ENCODE results near the gene RNF25. TPM values are rescaled to one million over a fixed set of nuclear protein-coding genes. Genes with fewer than 3 reads are reported as not detected.

Gene RNF25
- total RNA-seq, 1 experiment from 2014 or later = 42.4 TPM

GRCh38 chr2:218717262-218717661, 45.5 kb upstream of the RNF25 start:
- H3K36me3 ChIP-seq (ENCODE audit: low read depth, low read length) = peaks cover 8% of the 10 kb centered on the region; the same call in 1 of the 2 replicates
- H3K4me3 ChIP-seq (ENCODE audit: low read length) = peak overlapping the region; percentile 37; the same call in 1 of the 2 replicates
- CTCF ChIA-PET = interaction anchor here (0.5 to 1.1 kb wide), 2 partner anchors 10 to 58 kb away, joined by 3 to 4 read pairs; partner anchors contain the start of genes BCS1L and ZNF142

GRCh38 chr2:218716070-218716469, 44.3 kb upstream of the RNF25 start:
- H3K9ac ChIP-seq (ENCODE audit: low read length) = peak overlapping the region; percentile 49; the same call in 1 of the 2 replicates
- H4K20me1 ChIP-seq (ENCODE audit: low read length) = peaks cover 5% of the 10 kb centered on the region; the same call in 1 of the 2 replicates
- peak overlapping the region; percentile 68 for H3K4me2 ChIP-seq (ENCODE audit: low read length)
- H3K9me3 ChIP-seq (ENCODE audit: low read length) = no peaks in the 10 kb centered on the region
- ChIA-PET CTCF (no interaction called here), POLR2A (ENCODE audit: unreplicated experiment) (no interaction called here)
- no peak overlapping the region for H2AFZ ChIP-seq (ENCODE audit: low read length)
- H3K36me3 ChIP-seq (ENCODE audit: low read depth, low read length) = peaks cover 8% of the 10 kb centered on the region; the same call in 1 of the 2 replicates
- H3K27me3 ChIP-seq (ENCODE audit: low read length) = no peaks in the 10 kb centered on the region
- BruUV-seq (replicated peaks) = no TSS peak
- no peak overlapping the region for H3K4me3 ChIP-seq (ENCODE audit: low read length)
- peak; percentile 70 for DNase-seq
- no peaks in the 10 kb centered on the region for H3F3A ChIP-seq (ENCODE audit: low read length, unreplicated experiment)
- H3K79me2 ChIP-seq (ENCODE audit: low read length) = peaks cover 86% of the 10 kb centered on the region
- no peak for ATAC-seq
- peaks cover 43% of the 10 kb centered on the region for H3K4me1 ChIP-seq (ENCODE audit: insufficient read depth, low read length)
- intact Hi-C loops (cut with micrococcal nuclease) = no loop called here
- H3K27ac ChIP-seq (ENCODE audit: low read length) = peak overlapping the region; percentile 90
- no peak for TF ChIP-seq EZH2 (IDR thresholded peaks at IDR 0.05; ENCODE audit: low read length, unreplicated experiment)
- no peak for TF ChIP-seq CTCF (conservative IDR thresholded peaks at IDR 0.05; ENCODE audit: low read depth, low read length)
- no peak for TF ChIP-seq EZH2phosphoT487 (IDR thresholded peaks at IDR 0.05; ENCODE audit: borderline replicate concordance, low read length)
- no peaks in the 10 kb centered on the region for H3K9me2 ChIP-seq (replicated peaks; ENCODE audit: low read length)

More at GRCh38 chr2:218717262-218717661, 45.5 kb upstream of the RNF25 start:
- peaks cover 85% of the 10 kb centered on the region for H3K79me2 ChIP-seq (ENCODE audit: low read length)
- intact Hi-C loops (cut with micrococcal nuclease) = no loop called here
- H2AFZ ChIP-seq (ENCODE audit: low read length) = no peak overlapping the region
- H3K4me1 ChIP-seq (ENCODE audit: insufficient read depth, low read length) = peaks cover 37% of the 10 kb centered on the region
- H3K9me3 ChIP-seq (ENCODE audit: low read length) = no peaks in the 10 kb centered on the region
- H3K9ac ChIP-seq (ENCODE audit: low read length) = peak overlapping the region; percentile 49
- ATAC-seq = peak; percentile 90
- POLR2A ChIA-PET (ENCODE audit: unreplicated experiment) = interaction anchor here (0.6 kb wide), 1 partner anchor 115 kb away, joined by 3 read pairs; no protein-coding TSS in a partner anchor
- DNase-seq = peak; percentile 79
- no TSS peak for BruUV-seq (replicated peaks)
- H4K20me1 ChIP-seq (ENCODE audit: low read length) = no peaks in the 10 kb centered on the region
- peak overlapping the region; percentile 68 for H3K4me2 ChIP-seq (ENCODE audit: low read length)
- no peak for TF ChIP-seq CTCF (conservative IDR thresholded peaks at IDR 0.05; ENCODE audit: low read depth, low read length)
- no peak for TF ChIP-seq EZH2phosphoT487 (IDR thresholded peaks at IDR 0.05; ENCODE audit: borderline replicate concordance, low read length)
- TF ChIP-seq EZH2 (IDR thresholded peaks at IDR 0.05; ENCODE audit: low read length, unreplicated experiment) = no peak
- H3K9me2 ChIP-seq (replicated peaks; ENCODE audit: low read length) = no peaks in the 10 kb centered on the region
- H3F3A ChIP-seq (ENCODE audit: low read length, unreplicated experiment) = no peaks in the 10 kb centered on the region
- peak overlapping the region; percentile 90 for H3K27ac ChIP-seq (ENCODE audit: low read length)
- H3K27me3 ChIP-seq (ENCODE audit: low read length) = no peaks in the 10 kb centered on the region

- no peak overlapping the region for H3K4me2 ChIP-seq (ENCODE audit: low read length)
- ATAC-seq (no peak), DNase-seq (no peak)
- no TSS peak for BruUV-seq (replicated peaks)
- no peak overlapping the region for H3K27ac ChIP-seq (ENCODE audit: low read length)
- peaks cover 5% of the 10 kb centered on the region; the same call in 1 of the 2 replicates for H4K20me1 ChIP-seq (ENCODE audit: low read length)
- H3K9ac ChIP-seq (ENCODE audit: low read length) = no peak overlapping the region
- H3K79me2 ChIP-seq (ENCODE audit: low read length) = peaks cover 67% of the 10 kb centered on the region
- H3F3A ChIP-seq (ENCODE audit: low read length, unreplicated experiment) = no peaks in the 10 kb centered on the region
- no peak overlapping the region for H3K4me3 ChIP-seq (ENCODE audit: low read length)
- intact Hi-C loops (cut with micrococcal nuclease) = loop anchor here (5.0 kb wide), 1 partner anchor 68 kb away; the partner anchor contains the start of gene CYP27A1
- TF ChIP-seq CTCF (conservative IDR thresholded peaks at IDR 0.05; ENCODE audit: low read depth, low read length) (no peak), EZH2phosphoT487 (IDR thresholded peaks at IDR 0.05; ENCODE audit: borderline replicate concordance, low read length) (no peak), EZH2 (IDR thresholded peaks at IDR 0.05; ENCODE audit: low read length, unreplicated experiment) (no peak)
- no peaks in the 10 kb centered on the region for H3K9me3 ChIP-seq (ENCODE audit: low read length)
- no peak overlapping the region for H2AFZ ChIP-seq (ENCODE audit: low read length)
- H3K9me2 ChIP-seq (replicated peaks; ENCODE audit: low read length) = no peaks in the 10 kb centered on the region
- POLR2A ChIA-PET (ENCODE audit: unreplicated experiment) = no interaction called here
- CTCF ChIA-PET = no interaction called here
- no peaks in the 10 kb centered on the region for H3K27me3 ChIP-seq (ENCODE audit: low read length)
- H3K4me1 ChIP-seq (ENCODE audit: insufficient read depth, low read length) = peaks cover 43% of the 10 kb centered on the region
- H3K36me3 ChIP-seq (ENCODE audit: low read depth, low read length) = peaks cover 5% of the 10 kb centered on the region; the same call in 1 of the 2 replicates
These were observed 42.1 kb upstream of the RNF25 start for GRCh38 chr2:218713922-218714321.
